Measurements from ENCODE around the gene GARNL3. TPM values are rescaled to one million over a fixed set of nuclear protein-coding genes. Genes with fewer than 3 reads are reported as not detected.

GARNL3 gene
- total RNA-seq, 4 donors from 2014 or later = 11.9 to 19.1 (median 16.5) TPM

DNA sequence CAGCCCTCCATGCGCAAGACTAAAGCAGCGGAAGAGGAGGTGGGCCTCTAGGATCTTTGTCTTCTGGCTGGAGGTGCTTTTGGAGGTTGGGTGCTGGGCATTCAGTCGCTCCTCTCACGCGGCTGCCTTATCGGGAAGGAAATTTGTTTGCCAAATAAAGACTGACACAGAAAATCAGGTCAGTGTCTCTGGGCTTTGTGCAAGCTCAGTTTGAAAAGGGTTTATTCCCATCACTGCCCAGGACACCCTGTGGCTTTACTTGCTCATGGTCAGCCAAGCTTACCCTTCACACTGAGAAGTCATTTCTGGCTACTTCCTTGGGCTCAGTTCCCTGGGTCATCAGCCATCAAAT, 142.9 kb downstream of the GARNL3 start:
- intact Hi-C loops (cut with DNase I; ENCODE audit: low total_unique reads) = no loop called here
- TF ChIP-seq, protein P1, sequence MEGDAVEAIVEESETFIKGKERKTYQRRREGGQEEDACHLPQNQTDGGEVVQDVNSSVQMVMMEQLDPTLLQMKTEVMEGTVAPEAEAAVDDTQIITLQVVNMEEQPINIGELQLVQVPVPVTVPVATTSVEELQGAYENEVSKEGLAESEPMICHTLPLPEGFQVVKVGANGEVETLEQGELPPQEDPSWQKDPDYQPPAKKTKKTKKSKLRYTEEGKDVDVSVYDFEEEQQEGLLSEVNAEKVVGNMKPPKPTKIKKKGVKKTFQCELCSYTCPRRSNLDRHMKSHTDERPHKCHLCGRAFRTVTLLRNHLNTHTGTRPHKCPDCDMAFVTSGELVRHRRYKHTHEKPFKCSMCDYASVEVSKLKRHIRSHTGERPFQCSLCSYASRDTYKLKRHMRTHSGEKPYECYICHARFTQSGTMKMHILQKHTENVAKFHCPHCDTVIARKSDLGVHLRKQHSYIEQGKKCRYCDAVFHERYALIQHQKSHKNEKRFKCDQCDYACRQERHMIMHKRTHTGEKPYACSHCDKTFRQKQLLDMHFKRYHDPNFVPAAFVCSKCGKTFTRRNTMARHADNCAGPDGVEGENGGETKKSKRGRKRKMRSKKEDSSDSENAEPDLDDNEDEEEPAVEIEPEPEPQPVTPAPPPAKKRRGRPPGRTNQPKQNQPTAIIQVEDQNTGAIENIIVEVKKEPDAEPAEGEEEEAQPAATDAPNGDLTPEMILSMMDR (IDR thresholded peaks at IDR 0.05) = no peak
- TF ChIP-seq POLR2A (IDR thresholded peaks at IDR 0.05) = no peak
- DNase-seq (ENCODE audit: low spot score in 2 of 2) = no peak
- no peak overlapping the region for H3K4me3 ChIP-seq (ENCODE audit: low read depth, poor library complexity, severe bottlenecking)
- 87% methylated on average over 6 of the region's 6 CpGs for WGBS, 2 donors

DNA sequence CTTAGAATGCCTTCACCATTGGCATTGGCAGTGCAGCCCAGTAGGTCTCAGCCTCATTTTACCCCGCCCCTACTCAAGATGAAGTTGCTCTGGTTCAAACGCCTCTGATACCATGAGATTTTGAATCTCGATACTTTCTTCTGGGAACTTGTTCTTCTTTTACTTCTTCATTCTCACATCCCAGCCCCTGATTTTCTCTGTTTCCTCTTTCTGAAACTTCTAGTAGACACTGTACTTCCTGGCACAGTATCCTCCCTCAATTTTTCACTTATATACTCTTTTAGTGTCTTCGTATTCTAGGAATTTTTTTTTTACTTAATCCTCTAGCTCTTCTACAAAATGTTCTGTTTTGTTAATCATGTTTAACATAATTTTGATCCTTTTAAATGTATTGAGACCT, 146.5 kb downstream of the GARNL3 start:
- WGBS, 2 donors = 72 to 78% methylated on average over 4 of the region's 4 CpGs
- H3K4me3 ChIP-seq (ENCODE audit: low read depth, poor library complexity, severe bottlenecking) = no peak overlapping the region
- TF ChIP-seq, protein P1 (IDR thresholded peaks at IDR 0.05) = no peak
- TF ChIP-seq POLR2A (IDR thresholded peaks at IDR 0.05) = no peak
- no peak for DNase-seq (ENCODE audit: low spot score in 2 of 2)
- intact Hi-C loops (cut with DNase I; ENCODE audit: low total_unique reads) = no loop called here

DNA sequence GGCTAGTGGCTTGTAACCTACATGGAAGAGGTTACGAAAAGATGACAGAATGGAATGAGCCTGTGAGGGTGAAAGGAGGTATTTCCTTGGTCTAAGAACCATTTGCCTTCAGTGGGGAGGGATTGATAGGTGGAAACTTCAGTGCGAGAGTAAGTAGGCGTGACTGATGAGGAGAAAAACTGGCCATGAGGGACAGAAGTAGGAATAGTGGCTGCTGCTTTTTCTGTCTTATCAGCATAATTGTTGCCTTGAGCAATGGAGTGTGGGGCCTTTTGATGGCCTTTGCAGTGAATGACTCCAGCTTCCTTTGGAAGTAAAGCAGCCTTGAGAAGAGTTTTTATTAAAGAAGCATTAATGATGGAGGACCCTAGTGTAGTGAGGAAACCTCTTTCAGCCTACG, 150.6 kb downstream of the GARNL3 start:
- intact Hi-C loops (cut with DNase I; ENCODE audit: low total_unique reads) = no loop called here
- 65 to 67% methylated on average over 4 of the region's 4 CpGs for WGBS, 2 donors

DNA sequence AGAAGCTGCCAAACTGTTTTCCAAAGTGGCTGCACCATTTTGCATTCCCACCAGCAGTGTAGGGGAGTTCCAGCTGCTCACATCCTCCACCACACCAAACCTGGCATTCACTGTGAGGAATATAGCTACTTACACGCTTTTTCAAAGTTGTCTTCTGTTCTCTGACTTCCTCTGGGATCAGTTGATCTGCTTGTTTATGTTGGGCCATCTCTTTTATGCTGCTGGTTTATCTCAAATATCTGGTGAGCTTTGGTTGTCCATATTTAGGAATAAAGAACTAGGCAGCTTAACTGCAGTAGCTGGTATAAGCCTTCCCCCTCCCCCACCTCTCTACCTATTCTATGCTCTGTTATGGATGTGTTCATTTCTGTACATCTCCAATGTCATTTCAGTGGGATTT, 151.1 kb downstream of the GARNL3 start:
- intact Hi-C loops (cut with DNase I; ENCODE audit: low total_unique reads) = no loop called here
- WGBS, 2 donors = 58 to 59% methylated on average over 1 of the region's 1 CpG
- TF ChIP-seq, protein P1 (IDR thresholded peaks at IDR 0.05) = no peak
- no peak for TF ChIP-seq POLR2A (IDR thresholded peaks at IDR 0.05)
- no peak for DNase-seq (ENCODE audit: low spot score in 2 of 2)
- H3K4me3 ChIP-seq (ENCODE audit: low read depth, poor library complexity, severe bottlenecking) = no peak overlapping the region

More for the DNA sequence above, 150.6 kb downstream of the GARNL3 start:
- no peak for TF ChIP-seq POLR2A (IDR thresholded peaks at IDR 0.05)
- TF ChIP-seq, protein P1 (IDR thresholded peaks at IDR 0.05) = no peak
- H3K4me3 ChIP-seq (ENCODE audit: low read depth, poor library complexity, severe bottlenecking) = no peak overlapping the region
- DNase-seq (ENCODE audit: low spot score in 2 of 2) = no peak

DNA sequence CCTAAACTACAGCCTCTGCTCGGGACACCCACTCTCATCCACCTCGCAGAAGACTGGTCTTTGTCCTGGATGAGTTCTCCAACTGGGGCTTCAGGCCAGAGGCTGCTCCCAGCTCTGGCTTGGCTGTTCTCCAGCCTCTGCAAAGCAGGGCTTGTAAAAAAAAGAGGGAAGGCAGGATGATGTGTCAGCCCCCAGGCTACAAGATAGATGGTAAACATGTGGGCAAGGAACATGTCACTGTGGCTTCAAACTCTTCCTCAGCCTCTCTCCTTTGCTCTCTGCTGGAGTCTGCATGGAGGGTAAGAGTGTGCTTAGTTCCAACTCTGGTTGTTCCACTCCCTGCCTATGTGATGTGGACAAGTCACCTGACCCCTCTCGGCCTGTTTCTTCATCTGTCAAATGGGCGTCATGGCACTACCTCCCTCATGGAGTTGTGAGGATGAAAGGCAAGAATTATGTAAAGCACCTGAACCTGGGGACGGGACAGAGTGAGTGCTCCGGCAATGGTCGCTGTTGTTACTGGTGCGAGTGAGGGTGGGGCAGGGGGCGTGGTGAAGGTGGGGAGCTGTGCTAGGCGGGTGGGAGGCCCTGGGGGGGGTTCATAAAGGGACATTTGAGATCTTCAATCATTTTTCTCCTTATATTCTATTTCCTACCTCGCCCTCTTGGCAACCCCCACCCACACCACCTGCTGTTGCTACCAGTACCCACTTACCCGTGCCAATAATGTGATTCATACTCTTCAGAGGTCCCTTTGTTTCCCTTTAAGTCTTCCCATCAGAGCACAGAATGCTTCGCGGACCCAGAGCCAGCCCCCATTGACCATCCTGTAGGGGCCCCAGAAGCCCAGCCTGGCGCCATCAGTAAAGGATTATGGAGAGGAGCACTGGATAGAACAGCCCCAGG, 152.8 kb downstream of the GARNL3 start:
- WGBS, 2 donors = 44 to 55% methylated on average over 15 of the region's 15 CpGs
- no peak overlapping the region for H3K4me3 ChIP-seq (ENCODE audit: low read depth, poor library complexity, severe bottlenecking)
- TF ChIP-seq, protein P1 (IDR thresholded peaks at IDR 0.05) = no peak
- TF ChIP-seq POLR2A (IDR thresholded peaks at IDR 0.05) = no peak
- intact Hi-C loops (cut with DNase I; ENCODE audit: low total_unique reads) = no loop called here
- peak in 1 of 2 donors; percentile 46 for DNase-seq (ENCODE audit: low spot score in 2 of 2)
